MM.1S (cell line): ENCODE data around the gene PARD6B.
"Not testable (repeated sequence)": the region's sequence is repeated elsewhere in the genome, so short reads cannot be mapped to it uniquely, and the experiment has no call there.

ENCODE experiments used
- DNase-seq: peaks from one replicate; pipeline ENCODE4 v3.0.0-alpha.2; 2015
- H2AFZ ChIP-seq: fragments of 300-600 bp; sonication (generic); 2 replicates; pipeline ENCODE4 v1.6.0; 2016; ENCODE audit warnings: antibody characterized with exemption, low read length
- H3F3A ChIP-seq: fragments of 300-600 bp; sonication (generic); 2 replicates; pipeline ENCODE4 v1.6.1; 2016; ENCODE audit warnings: mild to moderate bottlenecking, antibody characterized with exemption, low read length, moderate library complexity, mixed read lengths; ENCODE audit not compliant: insufficient read depth
- H3K27ac ChIP-seq: fragments of 300-600 bp; sonication (generic); 2 replicates; pipeline ENCODE4 v1.5.1; 2016; ENCODE audit warnings: mild to moderate bottlenecking, low read length
- H3K27me3 ChIP-seq: fragments of 300-600 bp; sonication (generic); replicated peaks from 2 replicates; pipeline ENCODE4 v1.6.0; 2016; ENCODE audit warnings: low read length; ENCODE audit not compliant: insufficient read depth
- H3K36me3 ChIP-seq: fragments of 300-600 bp; sonication (generic); replicated peaks from 2 replicates; pipeline ENCODE4 v1.6.1; 2016; ENCODE audit warnings: mild to moderate bottlenecking, low read length, mixed read lengths; ENCODE audit not compliant: insufficient read depth
- H3K4me1 ChIP-seq: fragments of 300-600 bp; sonication (generic); 2 replicates; pipeline ENCODE4 v1.6.1; 2016; ENCODE audit warnings: low read length, mixed read lengths
- H3K4me2 ChIP-seq: fragments of 300-600 bp; sonication (generic); 2 replicates; pipeline ENCODE4 v1.6.0; 2016; ENCODE audit warnings: low read depth, low read length
- H3K4me3 ChIP-seq: fragments of 300-600 bp; sonication (generic); 2 replicates; pipeline ENCODE4 v1.5.1; 2016; ENCODE audit warnings: low read length, mixed read lengths
- H3K79me2 ChIP-seq: fragments of 300-600 bp; sonication (generic); 2 replicates; pipeline ENCODE4 v1.6.1; 2016; ENCODE audit warnings: mixed run types, low read length, mixed read lengths
- H3K9ac ChIP-seq: fragments of 300-600 bp; sonication (generic); 2 replicates; pipeline ENCODE4 v1.6.1; 2016; ENCODE audit warnings: low read length, mixed read lengths
- H3K9me2 ChIP-seq: fragments of 300-600 bp; sonication (generic); replicated peaks from 2 replicates; pipeline ENCODE4 v1.6.1; 2016; ENCODE audit warnings: mild to moderate bottlenecking, low read length, mixed read lengths; ENCODE audit not compliant: insufficient read depth
- H3K9me3 ChIP-seq: fragments of 300-600 bp; sonication (generic); replicated peaks from 2 replicates; pipeline ENCODE4 v1.6.1; 2016; ENCODE audit warnings: mild to moderate bottlenecking, low read length, mixed read lengths; ENCODE audit not compliant: insufficient read depth
- H4K20me1 ChIP-seq: fragments of 300-600 bp; sonication (generic); 2 replicates; pipeline ENCODE4 v1.6.1; 2016; ENCODE audit warnings: mild to moderate bottlenecking, low read length, moderate library complexity, mixed read lengths; ENCODE audit not compliant: insufficient read depth
- EZH2 ChIP-seq: fragments of 300-600 bp; sonication (generic); optimal IDR thresholded peaks from 2 replicates; pipeline ENCODE3; 2017; ENCODE audit warnings: low read depth, mild to moderate bottlenecking, antibody characterized with exemption, low read length, mixed read lengths
- EZH2phosphoT487 ChIP-seq: fragments of 300-600 bp; sonication (generic); IDR thresholded peaks from 2 replicates; pipeline ENCODE4 v1.6.1; 2018; ENCODE audit warnings: antibody characterized with exemption, low read length
- TF ChIP-seq, protein P1 (sequence below): fragments of 300-600 bp; sonication (generic); IDR thresholded peaks from 2 replicates; pipeline ENCODE4 v1.5.1; 2016; ENCODE audit warnings: antibody characterized with exemption, low read length, mixed read lengths

PARD6B gene

DNA sequence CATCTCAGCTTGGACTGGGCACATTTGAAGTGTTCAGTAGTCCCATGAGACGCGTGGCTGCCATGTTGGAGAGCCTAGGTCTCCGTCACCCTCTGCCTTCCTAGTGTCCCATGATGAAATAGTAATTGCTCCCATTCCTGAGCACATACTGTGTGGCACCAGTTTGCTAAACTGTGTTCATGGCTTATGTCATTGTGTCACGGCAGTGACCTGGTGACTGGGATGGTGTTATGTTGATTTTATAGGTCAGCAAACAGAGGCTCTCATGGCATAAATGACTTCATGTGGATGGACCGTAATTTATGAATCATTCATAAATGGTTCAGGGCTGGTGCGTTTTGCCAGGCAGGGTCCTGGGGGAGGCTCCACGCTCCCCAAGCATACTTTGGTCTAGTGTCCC lies 67.3 kb downstream of the PARD6B start:
- no peaks in the 10 kb centered on the region for H3K4me1 ChIP-seq
- H3F3A ChIP-seq, result peaks cover 17% of the 10 kb centered on the region
- H3K27me3 ChIP-seq, result no peaks in the 10 kb centered on the region
- no peak overlapping the region for H3K4me2 ChIP-seq
- H3K9me3 ChIP-seq, result no peaks in the 10 kb centered on the region
- H3K79me2 ChIP-seq, result no peaks in the 10 kb centered on the region
- H2AFZ ChIP-seq, result no peak overlapping the region
- DNase-seq, result no peak
- no peaks in the 10 kb centered on the region for H3K36me3 ChIP-seq
- H4K20me1 ChIP-seq, result no peaks in the 10 kb centered on the region
- H3K9me2 ChIP-seq, result no peaks in the 10 kb centered on the region
- no peak overlapping the region for H3K4me3 ChIP-seq
- TF ChIP-seq EZH2phosphoT487 (no peak), EZH2 (no peak)
- TF ChIP-seq, protein P1, sequence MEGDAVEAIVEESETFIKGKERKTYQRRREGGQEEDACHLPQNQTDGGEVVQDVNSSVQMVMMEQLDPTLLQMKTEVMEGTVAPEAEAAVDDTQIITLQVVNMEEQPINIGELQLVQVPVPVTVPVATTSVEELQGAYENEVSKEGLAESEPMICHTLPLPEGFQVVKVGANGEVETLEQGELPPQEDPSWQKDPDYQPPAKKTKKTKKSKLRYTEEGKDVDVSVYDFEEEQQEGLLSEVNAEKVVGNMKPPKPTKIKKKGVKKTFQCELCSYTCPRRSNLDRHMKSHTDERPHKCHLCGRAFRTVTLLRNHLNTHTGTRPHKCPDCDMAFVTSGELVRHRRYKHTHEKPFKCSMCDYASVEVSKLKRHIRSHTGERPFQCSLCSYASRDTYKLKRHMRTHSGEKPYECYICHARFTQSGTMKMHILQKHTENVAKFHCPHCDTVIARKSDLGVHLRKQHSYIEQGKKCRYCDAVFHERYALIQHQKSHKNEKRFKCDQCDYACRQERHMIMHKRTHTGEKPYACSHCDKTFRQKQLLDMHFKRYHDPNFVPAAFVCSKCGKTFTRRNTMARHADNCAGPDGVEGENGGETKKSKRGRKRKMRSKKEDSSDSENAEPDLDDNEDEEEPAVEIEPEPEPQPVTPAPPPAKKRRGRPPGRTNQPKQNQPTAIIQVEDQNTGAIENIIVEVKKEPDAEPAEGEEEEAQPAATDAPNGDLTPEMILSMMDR, result no peak
- no peak overlapping the region for H3K27ac ChIP-seq
- H3K9ac ChIP-seq, result no peak overlapping the region

DNA sequence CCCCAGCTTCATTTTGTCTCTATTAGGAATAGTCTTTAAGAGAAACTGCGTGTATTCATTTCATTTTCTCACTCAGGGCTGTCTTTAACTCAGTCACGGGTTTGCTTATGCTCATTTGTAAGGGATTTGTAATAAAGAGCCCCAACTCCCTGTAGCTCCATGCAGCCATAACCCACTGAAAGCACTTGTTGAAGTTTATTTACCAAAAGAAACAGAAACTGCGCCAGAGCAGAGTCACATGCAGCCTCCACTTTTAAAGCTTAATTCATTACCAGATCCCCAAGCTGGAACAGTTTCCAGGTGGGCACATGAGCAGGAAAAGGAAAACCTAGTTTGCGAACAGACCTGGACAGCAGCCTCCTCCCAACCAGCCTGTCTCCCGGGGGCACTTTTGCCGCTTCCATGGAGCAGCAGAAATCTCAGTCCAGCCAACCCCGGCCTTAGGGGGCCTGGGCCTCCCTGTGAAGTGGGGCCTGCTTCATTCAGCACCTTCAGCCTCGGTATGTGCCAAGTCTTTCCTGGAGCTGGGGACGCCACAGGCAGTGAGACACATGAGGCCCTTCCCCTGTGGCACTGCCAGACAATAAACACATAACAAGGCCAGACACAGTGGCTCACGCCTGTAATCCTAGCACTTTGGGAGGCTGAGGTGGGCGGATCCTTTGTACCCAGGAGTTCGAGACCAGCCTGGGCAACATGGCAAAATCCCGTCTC lies 68.0 kb downstream of the PARD6B start:
- DNase-seq, result no peak
- Histone ChIP-seq H3K79me2 (no peaks in the 10 kb centered on the region), H3K9ac (no peak overlapping the region), H3K9me3 (no peaks in the 10 kb centered on the region), H2AFZ (no peak overlapping the region), H3F3A (peaks cover 13% of the 10 kb centered on the region), H3K36me3 (no peaks in the 10 kb centered on the region), H3K4me1 (no peaks in the 10 kb centered on the region), H3K27me3 (no peaks in the 10 kb centered on the region), H3K4me2 (no peak overlapping the region), H3K4me3 (no peak overlapping the region), H3K27ac (no peak overlapping the region), H4K20me1 (no peaks in the 10 kb centered on the region), H3K9me2 (no peaks in the 10 kb centered on the region)
- TF ChIP-seq EZH2 (no peak), EZH2phosphoT487 (no peak)
- TF ChIP-seq, protein P1, result no peak

DNA sequence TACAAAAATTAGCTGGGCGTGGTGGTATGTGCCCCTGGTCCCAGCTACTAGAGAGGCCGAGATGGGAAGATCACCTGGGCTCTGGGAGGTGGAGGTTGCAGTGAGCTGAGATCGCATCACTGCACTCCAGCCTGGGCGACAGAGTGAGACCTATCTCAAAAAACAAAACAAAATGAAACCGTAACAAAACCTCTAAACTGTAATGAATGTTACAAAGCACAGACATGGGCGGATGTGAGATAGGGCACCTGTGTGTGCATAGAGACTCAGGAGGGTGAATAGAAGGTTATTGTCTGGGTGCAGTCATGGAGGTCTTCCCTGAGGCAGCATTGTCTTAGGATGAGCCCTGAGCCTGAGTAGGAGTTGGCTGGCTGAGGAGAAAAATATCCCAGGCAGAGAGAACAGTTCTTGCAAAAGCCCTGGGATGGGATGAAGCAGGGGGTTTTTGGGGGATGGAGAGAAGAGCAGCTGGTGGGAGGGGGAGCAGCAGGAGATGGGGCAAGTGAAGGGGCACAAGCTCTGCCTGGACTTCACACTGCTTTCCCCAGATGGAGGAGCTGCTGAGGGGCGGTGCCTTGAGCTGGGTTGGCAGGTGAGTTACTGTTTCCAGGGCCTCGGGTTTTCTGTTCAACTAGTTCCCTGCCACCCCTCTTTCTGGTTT lies 68.6 kb downstream of the PARD6B start:
- Histone ChIP-seq H3K4me1 (no peaks in the 10 kb centered on the region), H3K4me3 (no peak overlapping the region), H3K9ac (no peak overlapping the region), H3K79me2 (no peaks in the 10 kb centered on the region), H3K9me3 (no peaks in the 10 kb centered on the region), H3F3A (peaks cover 9% of the 10 kb centered on the region; the same call in 1 of the 2 replicates), H4K20me1 (no peaks in the 10 kb centered on the region), H3K4me2 (no peak overlapping the region), H3K27ac (no peak overlapping the region), H3K27me3 (no peaks in the 10 kb centered on the region), H3K9me2 (no peaks in the 10 kb centered on the region), H2AFZ (no peak overlapping the region), H3K36me3 (no peaks in the 10 kb centered on the region)
- no peak for DNase-seq
- TF ChIP-seq EZH2 (no peak), EZH2phosphoT487 (no peak)
- TF ChIP-seq, protein P1, result no peak

GRCh38 chr20:50800986-50801746 lies 69.8 kb downstream of the PARD6B start:
- not testable (repeated sequence) for H3K4me2 ChIP-seq, H3K9me2 ChIP-seq, H3K79me2 ChIP-seq, H3K9ac ChIP-seq, H3K27me3 ChIP-seq, H3K4me3 ChIP-seq, DNase-seq, H3K27ac ChIP-seq, H3K4me1 ChIP-seq, H3F3A ChIP-seq, H3K9me3 ChIP-seq, H2AFZ ChIP-seq, H3K36me3 ChIP-seq, H4K20me1 ChIP-seq
